ENCODE results near the gene ING4.

Gene ING4

DNA sequence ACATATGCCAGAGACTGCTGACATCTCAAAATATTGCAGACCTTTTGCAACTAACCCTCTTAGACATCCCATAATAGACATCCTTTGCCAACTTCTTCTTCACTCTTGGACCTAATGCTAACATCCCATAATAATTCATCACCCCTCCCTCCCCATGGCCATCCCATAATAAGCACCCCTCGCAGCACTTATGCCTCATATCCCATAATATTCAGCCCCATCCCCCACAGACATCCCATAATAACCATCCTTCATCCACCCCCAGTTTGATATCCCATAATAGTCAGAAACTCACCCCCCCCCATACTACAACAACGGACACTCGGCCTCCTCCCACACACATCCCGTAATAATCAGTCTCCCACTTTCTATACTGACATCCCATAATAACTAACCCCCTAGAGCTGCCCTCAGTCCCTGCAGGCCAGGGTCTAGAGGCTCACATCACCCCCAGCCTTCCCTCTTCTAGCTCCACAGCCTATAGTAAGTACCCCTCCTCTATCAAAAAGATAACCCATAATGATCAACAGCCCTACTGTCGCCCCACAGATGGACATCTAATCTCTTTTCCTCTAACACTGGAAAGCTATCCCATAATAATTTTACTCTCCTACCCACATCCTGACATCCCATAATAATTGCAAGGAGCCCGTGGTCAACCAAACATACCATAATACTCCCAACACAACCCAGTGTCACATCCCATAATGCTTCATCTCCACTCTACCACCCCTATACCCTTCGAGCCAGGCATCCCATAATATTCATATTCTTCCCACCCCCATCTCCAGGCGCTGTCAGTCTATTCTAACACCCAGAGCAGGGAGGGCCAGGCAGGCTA is 54.9 kb downstream of the ING4 start:
- peak in 1 of 2 donors; percentile 35 for DNase-seq (ENCODE audit: low read depth in 2 of 2)

DNA sequence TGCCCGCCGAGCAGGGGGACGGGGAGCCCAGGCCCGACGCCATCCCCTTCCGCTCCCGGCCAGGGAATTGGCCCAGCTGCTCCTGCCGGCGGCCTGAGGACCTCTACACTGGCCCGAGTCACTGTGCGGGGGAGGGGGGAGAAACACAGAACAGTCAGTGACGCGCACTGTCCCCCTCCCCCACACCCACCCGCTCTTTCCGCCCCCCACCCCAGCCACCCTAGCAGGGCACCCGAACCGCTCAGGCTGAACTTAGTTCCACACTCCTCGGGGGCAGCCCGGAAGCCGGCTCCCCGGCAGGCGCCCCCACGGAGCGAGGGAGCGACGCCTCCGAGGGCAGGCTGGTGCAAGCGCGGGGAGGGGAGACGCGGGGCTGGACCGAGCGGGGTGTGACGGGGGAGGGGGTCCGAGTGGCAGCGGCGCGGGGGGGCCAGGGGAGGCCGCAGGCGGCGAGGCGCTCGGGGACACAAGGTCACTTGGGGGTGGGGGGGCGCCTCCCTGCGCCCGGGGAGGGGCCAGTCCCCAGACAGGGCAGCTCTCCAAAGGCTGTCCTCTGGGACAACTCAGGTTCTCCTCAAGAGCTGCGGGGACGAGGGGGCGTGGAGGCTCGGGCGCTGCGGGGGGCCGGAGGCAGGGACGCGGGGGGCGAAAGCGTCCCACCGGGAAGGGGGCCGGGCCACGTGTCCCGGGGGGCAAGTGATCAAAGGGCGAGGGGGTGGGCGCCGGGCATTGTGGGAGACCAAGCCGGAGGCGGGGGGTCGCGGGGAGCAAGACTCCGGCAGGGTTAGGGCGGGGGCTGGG is 56.4 kb downstream of the ING4 start:
- peak; percentile 62 to 65 for DNase-seq (ENCODE audit: low read depth in 2 of 2)

DNA sequence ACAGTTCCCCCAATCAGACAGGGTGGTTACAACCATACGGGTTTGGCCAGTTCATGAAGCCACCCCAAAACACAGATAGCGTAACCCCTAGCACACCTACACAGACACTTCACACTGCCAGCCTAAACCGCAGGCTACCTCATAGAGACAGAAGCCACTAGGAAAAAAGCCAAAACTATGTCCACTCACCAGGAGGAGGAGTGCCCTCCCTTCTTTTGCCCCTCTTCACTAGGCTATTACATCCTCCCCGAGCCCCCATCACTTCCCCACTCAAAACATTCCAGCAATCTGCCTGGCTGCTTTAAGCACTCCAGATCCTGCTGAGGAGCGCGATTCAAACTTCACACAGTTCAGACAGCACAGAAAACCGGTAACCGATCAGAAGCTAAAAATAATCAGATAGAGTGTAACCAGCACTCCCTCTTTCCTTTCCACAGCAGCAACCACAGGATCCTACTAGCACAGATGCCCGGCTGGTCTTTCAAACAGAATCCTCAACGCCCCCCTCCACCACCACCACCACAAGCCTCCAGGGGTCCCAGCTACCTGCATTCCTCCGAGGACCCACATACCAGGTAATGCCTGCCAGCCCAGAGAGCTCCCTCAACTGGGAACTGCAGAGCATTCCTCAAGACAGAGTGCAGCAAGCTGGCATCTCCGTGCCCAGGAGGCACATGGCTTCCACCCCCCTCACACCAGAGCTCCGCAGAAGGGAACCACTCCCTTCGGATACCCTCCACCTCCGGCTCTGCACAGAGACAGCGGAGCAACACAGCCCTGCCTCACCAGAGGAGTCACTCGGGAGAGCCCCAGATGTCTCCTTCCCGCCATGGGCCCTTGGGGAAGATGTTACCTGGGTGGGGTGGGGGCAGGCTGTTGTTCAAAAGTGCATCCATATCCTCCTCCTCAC is 57.2 kb downstream of the ING4 start:
- DNase-seq (ENCODE audit: low read depth in 2 of 2), result peak in 1 of 2 donors; percentile 37

DNA sequence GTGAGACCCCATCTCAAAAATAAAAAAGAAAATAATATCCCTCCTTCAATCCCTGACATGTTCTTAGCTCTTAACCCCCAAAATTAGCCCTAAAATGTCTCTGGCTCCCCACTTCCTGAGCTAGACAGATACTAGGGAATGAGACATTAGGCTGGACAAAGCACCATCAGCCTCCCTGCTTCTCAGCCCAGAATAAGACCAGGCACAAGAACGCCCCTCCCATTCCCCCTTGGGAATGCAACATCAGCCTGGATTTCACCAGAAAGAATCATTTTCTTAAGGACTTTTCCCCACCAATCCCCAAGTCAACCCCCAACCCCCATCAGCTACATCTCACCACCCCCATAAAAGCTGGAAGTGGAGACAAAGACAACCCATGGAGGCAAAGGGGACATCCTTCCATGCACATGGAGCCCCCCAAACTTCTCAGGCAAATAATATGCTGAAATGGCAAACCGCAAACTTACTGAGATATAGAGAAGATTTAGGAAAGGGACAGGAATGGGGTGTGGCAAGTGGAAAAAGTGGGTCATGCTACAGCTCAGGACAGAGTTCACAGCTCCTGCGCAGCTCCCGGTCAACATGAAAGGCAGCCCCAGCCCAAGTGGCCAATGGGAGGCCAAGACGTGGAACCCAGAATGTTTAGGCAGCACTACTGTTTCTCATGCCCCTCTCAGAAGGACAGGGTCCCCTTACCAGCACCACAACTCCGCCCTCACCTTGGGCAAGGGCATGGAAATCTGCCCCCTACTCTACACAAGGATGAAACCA is 58.5 kb downstream of the ING4 start:
- no peak for DNase-seq (ENCODE audit: low read depth in 2 of 2)

DNA sequence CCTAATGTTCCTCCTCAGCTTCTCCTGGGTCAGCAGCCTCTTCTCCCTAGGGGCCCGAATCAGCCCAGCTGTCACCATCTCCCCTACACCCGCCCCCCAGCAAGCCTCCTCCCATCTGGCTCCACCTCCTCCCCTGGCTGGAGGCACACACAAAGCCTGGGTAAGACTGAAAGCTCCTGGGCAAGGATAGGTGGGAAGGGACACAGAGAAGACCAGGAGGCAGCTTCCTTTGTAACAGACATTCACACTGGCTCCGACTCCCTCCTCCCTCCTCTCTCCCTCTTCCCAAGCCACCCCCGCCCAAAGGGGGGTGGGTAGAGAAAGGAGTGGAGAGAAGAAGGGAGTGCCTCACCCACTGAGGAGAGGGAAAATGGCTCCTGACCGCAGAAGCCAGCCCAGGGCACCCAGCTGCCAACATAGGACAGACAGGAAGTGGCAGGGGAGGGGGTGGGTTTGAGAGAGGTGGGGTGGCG is 59.8 kb downstream of the ING4 start:
- DNase-seq (ENCODE audit: low read depth in 2 of 2), result no peak

DNA sequence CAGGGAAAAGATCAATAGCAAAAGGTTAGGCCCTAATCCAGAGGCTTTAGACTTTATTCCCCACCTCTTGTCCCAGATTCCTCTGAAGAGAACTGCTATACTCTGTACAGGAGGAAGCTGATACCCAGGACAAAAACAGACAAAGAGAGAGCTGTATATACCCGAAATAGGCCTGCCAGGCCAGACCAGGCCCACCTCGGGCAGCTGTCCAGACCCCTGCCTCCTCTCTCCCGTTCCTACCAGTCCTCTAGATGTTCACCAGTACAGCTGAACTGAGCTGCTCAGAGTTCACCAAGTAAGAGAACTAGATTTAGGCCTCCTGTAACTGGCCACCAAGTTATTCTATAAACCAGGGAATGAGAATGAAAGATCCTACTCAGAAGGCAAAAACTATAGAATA is 60.4 kb downstream of the ING4 start:
- DNase-seq (ENCODE audit: low read depth in 2 of 2), result no peak

Data from stimulated activated CD4-positive, alpha-beta T cell treated with anti-CD3 and anti-CD28 coated beads, Interleukin-1b, Interleukin-23, amount 100 ng/mL, for 4 hours (primary cell).